NCI-H146 (cell line): Measurements from ENCODE around the gene SMG7.

Source experiments
- DNase-seq: peaks from one replicate; lab custom pipeline; 2025; lab: John Stamatoyannopoulos, UW

The SMG7 gene

GRCh38 chr1:183470961-183471742 is 1.1 kb upstream of the SMG7 start:
- peak; percentile 88 for DNase-seq

GRCh38 chr1:183471743-183472487 is 384 bp upstream of the SMG7 start:
- peak; percentile 99 for DNase-seq

- DNase-seq: no peak
These were observed 878 bp downstream of the SMG7 start for GRCh38 chr1:183473217-183473536.

GRCh38 chr1:183476081-183476480 is 3.8 kb downstream of the SMG7 start:
- no peak for DNase-seq

GRCh38 chr1:183477986-183478781 is 5.9 kb downstream of the SMG7 start:
- DNase-seq: no peak

- DNase-seq: no peak
These were observed 8.7 kb downstream of the SMG7 start for GRCh38 chr1:183480971-183481441.

GRCh38 chr1:183483224-183483623 is 10.9 kb downstream of the SMG7 start:
- no peak for DNase-seq

GRCh38 chr1:183484254-183484653 is 12.0 kb downstream of the SMG7 start:
- DNase-seq: no peak

- no peak for DNase-seq
These were observed 12.6 kb downstream of the SMG7 start for GRCh38 chr1:183484851-183485250.

GRCh38 chr1:183487674-183488442 is 15.6 kb downstream of the SMG7 start:
- no peak for DNase-seq

- DNase-seq: no peak
These were observed 18.6 kb downstream of the SMG7 start for GRCh38 chr1:183490932-183491331.

GRCh38 chr1:183493540-183494245 is 21.4 kb downstream of the SMG7 start:
- DNase-seq: no peak

- DNase-seq: no peak
These were observed 23.1 kb downstream of the SMG7 start for GRCh38 chr1:183495420-183495819.

- DNase-seq: no peak
These were observed 24.9 kb downstream of the SMG7 start for GRCh38 chr1:183497218-183497617.

GRCh38 chr1:183498342-183498991 is 26.2 kb downstream of the SMG7 start:
- no peak for DNase-seq

- no peak for DNase-seq
These were observed 33.3 kb downstream of the SMG7 start for GRCh38 chr1:183505454-183506089.

- no peak for DNase-seq
These were observed 34.3 kb downstream of the SMG7 start for GRCh38 chr1:183506561-183506960.

GRCh38 chr1:183508694-183509093 is 36.4 kb downstream of the SMG7 start:
- DNase-seq: no peak

- no peak for DNase-seq
These were observed 40.2 kb downstream of the SMG7 start for GRCh38 chr1:183512450-183512849.

- no peak for DNase-seq
These were observed 41.9 kb downstream of the SMG7 start for GRCh38 chr1:183514235-183514634.
